Neural cell (in vitro differentiated cells): ENCODE results near the gene PTPRN2.

Source experiments
- CTCF ChIP-seq: fragments of 450-650 bp; IDR thresholded peaks from 2 replicates; pipeline ENCODE4 v1.5.1; 2014; ENCODE audit warnings: antibody characterized with exemption, mild to moderate bottlenecking, moderate library complexity; ENCODE audit not compliant: poor library complexity, severe bottlenecking
- EP300 ChIP-seq: fragments of 450-650 bp; conservative IDR thresholded peaks from 2 replicates; pipeline ENCODE4 v1.6.1; 2014; ENCODE audit warnings: antibody characterized with exemption, mild to moderate bottlenecking, moderate library complexity; ENCODE audit not compliant: poor library complexity, severe bottlenecking
- EZH2 ChIP-seq: fragments of 200-600, 300-800 bp; shearing (Covaris generic), sonication (generic); IDR thresholded peaks from 2 replicates; pipeline ENCODE4 v1.6.1; 2014; ENCODE audit warnings: antibody characterized with exemption, low read length, borderline replicate concordance, mild to moderate bottlenecking; ENCODE audit not compliant: insufficient read depth, poor library complexity, severe bottlenecking
- MXI1 ChIP-seq: fragments of 450-650 bp; conservative IDR thresholded peaks from 2 replicates; pipeline ENCODE4 v1.6.1; 2014; ENCODE audit warnings: antibody characterized with exemption, mild to moderate bottlenecking; ENCODE audit not compliant: poor library complexity, severe bottlenecking
- POLR2AphosphoS5 ChIP-seq: IDR thresholded peaks from 2 replicates; pipeline ENCODE4 v1.6.1; 2012
- RAD21 ChIP-seq: fragments of 450-650 bp; conservative IDR thresholded peaks from 2 replicates; pipeline ENCODE4 v1.6.1; 2014; ENCODE audit warnings: antibody characterized with exemption, mild to moderate bottlenecking, moderate library complexity
- REST ChIP-seq: IDR thresholded peaks from 2 replicates; pipeline ENCODE4 v1.6.1; 2012; ENCODE audit warnings: borderline replicate concordance
- SMC3 ChIP-seq: fragments of 450-650 bp; conservative IDR thresholded peaks from 2 replicates; pipeline ENCODE4 v1.6.1; 2014; ENCODE audit warnings: antibody characterized with exemption, mild to moderate bottlenecking, moderate library complexity; ENCODE audit not compliant: poor library complexity
- TAF1 ChIP-seq: IDR thresholded peaks from 2 replicates; pipeline ENCODE4 v1.6.1; 2012; ENCODE audit warnings: low read depth

GRCh38 chr7:158475679-158476052, 112.0 kb downstream of the PTPRN2 start:
- TF ChIP-seq EZH2 (no peak), CTCF (no peak), POLR2AphosphoS5 (no peak), REST (no peak), EP300 (no peak), RAD21 (no peak), SMC3 (no peak), MXI1 (no peak), TAF1 (no peak)
